HEK293T (cell line): ENCODE measurements around the gene ATP5ME.
"Not testable (repeated sequence)": the region's sequence is repeated elsewhere in the genome, so short reads cannot be mapped to it uniquely, and the experiment has no call there.

ENCODE experiments used
- ARNT ChIP-seq: fragments of 450-650 bp; IDR thresholded peaks from 2 replicates; pipeline ENCODE4 v1.6.1; 2017; ENCODE audit warnings: mild to moderate bottlenecking
- FOXK2 ChIP-seq: fragments of 450-650 bp; IDR thresholded peaks from 2 replicates; pipeline ENCODE4 v1.6.1; 2016; ENCODE audit warnings: mild to moderate bottlenecking
- HDGF ChIP-seq: fragments of 450-650 bp; IDR thresholded peaks from 2 replicates; pipeline ENCODE4 v1.6.1; 2017; ENCODE audit warnings: antibody characterized with exemption, borderline replicate concordance
- PKNOX1 ChIP-seq: fragments of 450-650 bp; IDR thresholded peaks from 2 replicates; pipeline ENCODE4 v1.6.1; 2016
- SP1 ChIP-seq: fragments of 450-650 bp; IDR thresholded peaks from 2 replicates; pipeline ENCODE4 v1.6.1; 2017
- TARDBP ChIP-seq: fragments of 450-650 bp; IDR thresholded peaks from 2 replicates; pipeline ENCODE4 v1.6.1; 2016

GRCh38 chr4:635066-635835, 38.8 kb downstream of the ATP5ME start:
- not testable (repeated sequence) for TF ChIP-seq HDGF, SP1, PKNOX1, ARNT, TARDBP, FOXK2
